Urothelium cell line (cell line): ENCODE results near the gene DIAPH3.

Experiments
- DNase-seq: peaks from one replicate; pipeline ENCODE4 v3.0.0; 2011; ENCODE audit warnings: low spot score, mixed read lengths
- FAIRE-seq: peaks from 2 replicates; lab custom pipeline; 2011; peaks lifted over from hg19 to GRCh38; lab: Jason Lieb, UNC

The DIAPH3 gene

DNA sequence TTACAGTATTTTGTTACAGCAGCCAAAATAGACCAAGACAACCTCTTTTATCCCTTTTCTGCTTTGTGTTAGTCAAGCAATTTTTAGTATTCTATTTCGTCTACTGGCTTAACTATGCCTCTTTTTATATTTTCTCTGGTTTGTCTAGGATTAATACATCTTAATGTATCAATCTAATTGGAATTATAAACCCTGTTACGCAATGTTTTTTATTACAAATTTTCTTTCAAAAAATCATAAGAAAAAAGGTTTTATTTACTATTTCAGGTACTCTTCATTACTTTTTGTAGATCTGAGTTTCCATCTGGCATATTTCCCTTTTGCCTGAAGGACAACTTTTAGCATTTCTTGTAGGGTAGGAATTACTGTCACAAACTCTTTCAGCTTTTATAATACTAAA lies 275.3 kb downstream of the DIAPH3 start:
- DNase-seq (no peak), FAIRE-seq (no peak)

DNA sequence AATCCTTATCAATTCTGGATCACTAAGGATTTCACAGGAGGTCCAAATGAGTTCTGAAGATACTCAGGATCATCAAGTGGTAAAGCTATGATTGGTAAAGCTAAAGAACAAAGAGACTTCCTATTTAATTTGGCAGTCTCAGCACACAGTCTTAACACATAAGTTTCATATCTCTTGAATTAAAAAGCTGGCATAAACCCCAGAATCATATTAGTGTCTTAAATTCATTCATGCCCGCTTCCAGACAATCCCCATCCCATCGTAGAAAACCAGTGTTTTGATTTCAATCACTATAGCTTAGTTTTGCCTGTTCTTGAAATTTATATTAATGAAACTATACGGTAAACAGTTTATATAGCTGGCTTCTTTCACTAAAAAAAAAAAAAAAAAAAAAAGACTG lies 278.7 kb downstream of the DIAPH3 start:
- DNase-seq (no peak), FAIRE-seq (no peak)

DNA sequence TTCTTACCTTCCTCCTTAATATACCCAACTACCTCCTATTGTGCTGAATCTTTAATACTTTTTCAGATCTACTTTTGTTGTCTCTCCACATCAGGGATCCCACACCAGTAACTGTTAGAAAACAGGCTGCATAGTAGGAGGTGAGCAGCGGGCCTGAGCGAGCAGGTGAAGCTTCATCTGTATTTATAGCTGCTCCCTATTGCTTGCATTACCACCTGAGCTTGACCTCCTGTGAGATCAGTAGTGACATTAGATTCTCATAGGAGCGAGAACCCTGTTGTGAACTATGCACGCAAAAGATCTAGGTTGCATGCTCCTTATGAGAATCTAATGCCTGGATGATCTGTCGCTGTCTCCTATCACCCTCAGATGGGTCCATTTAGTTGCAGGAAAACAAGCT lies 279.8 kb downstream of the DIAPH3 start:
- no peak for FAIRE-seq

DNA sequence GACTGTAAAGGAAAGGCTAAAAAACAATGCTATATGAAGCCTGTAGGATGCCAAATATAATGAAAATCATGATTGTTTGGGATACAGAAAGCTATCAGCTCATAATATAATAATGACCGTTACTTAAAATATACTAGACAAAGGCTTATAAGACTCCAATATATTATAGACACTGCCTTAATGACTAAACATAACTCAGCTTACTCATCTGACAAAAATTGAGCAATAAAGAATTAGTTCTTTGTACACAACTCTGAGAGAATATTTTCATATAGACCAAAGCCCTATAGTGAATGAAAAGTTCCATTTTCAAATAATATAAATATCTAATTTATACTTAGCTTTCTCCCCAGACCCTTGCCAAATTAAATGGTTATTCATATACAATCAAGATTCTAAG lies 283.3 kb downstream of the DIAPH3 start:
- FAIRE-seq (no peak), DNase-seq (no peak)

More for the DNA sequence above, 279.8 kb downstream of the DIAPH3 start:
- no peak for DNase-seq

DNA sequence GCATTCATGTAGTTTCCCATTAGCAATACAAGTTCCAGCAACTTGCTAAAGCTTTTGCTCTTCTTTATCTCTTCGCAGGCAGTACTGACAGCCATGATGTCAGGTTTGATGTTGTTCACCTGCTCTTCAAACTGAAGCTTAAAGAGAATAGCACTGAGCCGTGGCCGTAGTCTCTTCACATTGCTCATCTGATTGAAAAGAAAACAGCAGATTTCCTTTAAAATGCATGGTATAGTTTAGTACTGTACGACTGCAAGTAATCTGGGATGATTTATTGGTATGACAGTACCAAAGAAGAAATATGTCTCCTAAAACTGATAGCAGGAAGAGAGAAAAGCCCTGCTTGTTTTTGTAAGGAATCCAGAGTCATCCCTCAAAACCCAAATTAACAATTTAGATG lies 284.4 kb downstream of the DIAPH3 start:
- DNase-seq: no peak
- no peak for FAIRE-seq

DNA sequence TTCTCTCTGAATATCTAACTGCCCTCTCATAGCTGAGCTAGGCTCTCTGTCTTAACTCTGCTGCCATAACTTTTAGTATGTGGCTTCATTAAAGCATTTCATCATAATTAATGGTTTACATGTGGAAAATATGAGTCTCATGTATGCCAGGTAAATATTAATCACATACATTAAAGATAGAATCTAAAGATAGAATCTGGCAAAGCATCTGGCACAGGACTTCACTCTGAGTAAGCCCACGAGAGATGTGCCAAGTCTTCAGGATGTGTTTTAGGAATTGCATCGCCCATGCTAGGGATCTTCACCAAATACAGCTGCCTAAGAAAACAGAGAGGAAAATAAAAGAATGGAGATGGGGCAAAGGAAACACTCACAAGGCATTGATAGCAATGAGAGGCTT lies 285.8 kb downstream of the DIAPH3 start:
- DNase-seq (no peak), FAIRE-seq (no peak)

DNA sequence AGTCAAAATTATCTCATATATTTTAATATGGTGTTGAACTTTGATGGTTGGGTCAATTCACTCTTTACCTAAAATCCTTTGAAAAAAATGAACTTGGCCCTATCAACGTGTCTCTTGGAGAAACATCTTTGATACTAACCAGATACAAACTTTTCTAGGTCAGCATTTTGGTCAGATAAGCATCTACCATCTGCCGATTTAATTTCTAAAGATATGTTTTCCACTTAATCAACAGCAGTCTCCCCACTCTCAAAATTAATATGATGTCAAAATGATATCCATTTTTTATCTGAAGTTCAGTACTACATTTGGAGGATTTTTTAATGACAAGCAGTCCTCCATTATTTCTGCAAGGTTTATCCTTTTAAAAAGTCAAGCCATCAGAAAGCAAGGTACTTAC lies 288.8 kb downstream of the DIAPH3 start:
- DNase-seq (no peak), FAIRE-seq (no peak)

DNA sequence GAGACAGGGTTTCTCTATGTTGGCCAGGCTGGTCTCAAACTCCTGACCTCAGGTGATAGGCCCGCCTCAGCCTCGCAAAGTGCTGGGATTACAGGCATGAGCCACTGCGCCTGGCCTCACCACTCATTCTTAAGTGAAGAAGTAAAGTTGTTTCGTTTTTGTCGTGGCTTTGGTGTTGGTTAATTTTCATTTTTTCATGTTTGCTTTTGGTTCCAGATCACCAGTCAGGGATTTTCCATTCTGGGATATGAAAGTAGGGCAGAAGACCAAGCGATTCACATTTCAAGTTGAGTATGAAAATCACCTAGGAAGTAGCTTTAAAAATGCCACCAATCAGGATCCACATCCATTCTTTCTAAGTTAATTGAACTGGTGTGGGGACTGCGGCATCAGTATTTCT lies 289.9 kb downstream of the DIAPH3 start:
- DNase-seq (no peak), FAIRE-seq (no peak)

DNA sequence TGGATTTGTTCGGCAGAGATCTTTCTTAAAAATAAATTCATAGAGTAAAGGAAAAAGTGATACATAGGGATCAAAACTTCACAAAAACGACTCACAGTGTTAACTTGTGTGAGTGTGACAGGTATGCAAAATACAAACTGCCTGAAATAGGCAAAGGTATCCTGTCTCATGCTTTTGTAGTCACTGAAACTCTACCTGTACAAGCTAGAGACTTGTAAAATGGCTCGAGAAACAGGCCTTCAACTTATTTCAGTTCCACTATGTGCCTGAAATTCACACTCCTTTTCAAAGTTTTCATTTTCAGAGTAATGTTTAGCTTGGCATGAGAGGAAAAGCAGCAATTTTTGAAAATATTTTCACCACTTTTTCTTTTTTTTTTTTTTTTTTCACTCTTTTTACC lies 290.4 kb downstream of the DIAPH3 start:
- FAIRE-seq: no peak
- no peak for DNase-seq

DNA sequence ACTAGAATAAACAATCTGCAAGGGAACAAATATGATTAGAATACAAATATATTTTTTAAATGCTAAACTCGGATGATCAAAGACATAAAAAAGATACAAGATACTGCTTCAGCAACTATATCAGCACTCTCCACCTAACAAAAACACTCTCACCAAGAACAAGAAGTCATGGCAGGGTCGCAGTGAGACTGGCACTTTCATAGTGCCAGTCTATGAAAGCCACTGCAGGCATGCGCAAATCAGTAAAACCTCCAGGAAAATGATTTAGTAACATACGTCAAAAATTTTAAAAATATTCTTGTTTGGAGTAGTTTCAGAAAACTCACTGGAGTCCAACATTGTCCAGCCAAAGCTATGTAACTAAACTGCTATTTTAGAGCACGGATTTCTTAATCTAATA lies 295.9 kb downstream of the DIAPH3 start:
- DNase-seq: no peak
- FAIRE-seq: no peak

DNA sequence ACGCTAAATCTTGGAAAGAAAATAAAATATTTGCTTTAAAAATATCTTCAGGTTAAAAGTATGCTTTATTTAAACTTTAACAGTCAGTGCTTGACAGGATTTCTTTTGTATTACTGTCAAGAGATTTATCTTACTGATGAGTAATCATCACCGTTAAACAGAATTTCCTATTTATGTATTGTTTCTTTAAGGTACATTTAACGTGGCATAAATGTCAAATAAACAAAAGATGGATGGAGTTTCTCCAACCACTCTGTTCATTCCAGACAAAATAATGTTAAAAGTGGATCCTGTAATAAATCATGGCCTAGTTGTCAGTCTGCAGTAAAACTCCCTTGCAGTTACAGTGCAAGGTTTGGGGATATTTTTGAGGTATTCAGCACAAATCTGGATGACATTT lies 298.3 kb downstream of the DIAPH3 start:
- no peak for DNase-seq
- no peak for FAIRE-seq

DNA sequence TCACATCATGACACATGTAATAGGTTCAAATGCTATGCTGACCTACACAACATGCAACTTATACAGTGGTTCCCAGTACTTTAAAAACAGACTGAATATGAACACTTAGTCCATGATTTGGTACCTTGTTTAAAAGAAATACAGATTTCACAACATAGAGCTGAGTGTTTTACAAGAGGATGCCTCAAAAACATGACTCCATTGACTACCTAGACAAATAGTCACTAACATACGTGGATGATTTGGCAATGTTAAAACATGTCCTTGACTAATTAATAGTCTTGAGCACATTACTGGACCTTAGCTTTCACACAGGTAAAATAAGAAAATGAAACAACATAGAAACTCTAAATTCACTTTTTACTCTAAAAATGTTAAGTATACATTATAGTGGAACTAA lies 300.1 kb downstream of the DIAPH3 start:
- no peak for FAIRE-seq

DNA sequence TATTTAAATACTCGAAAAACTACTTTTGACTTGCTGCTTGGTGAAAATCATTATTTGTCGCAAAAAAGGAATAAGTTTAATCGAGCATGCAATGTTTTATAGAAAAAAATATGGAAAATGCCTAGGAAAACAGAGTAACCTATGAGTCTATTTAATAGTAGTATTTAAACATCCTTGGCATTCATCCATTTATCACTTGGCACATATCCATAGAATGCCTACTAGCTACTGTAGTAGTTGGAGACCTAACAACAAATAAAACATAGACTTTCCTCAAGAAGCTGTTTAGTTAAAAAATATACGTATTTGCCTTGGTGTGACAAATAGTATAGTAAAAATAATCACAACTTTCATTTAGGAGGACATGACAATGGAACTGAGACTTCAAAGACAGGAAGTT lies 302.1 kb downstream of the DIAPH3 start:
- FAIRE-seq (no peak), DNase-seq (no peak)

More for the DNA sequence above, 300.1 kb downstream of the DIAPH3 start:
- no peak for DNase-seq

DNA sequence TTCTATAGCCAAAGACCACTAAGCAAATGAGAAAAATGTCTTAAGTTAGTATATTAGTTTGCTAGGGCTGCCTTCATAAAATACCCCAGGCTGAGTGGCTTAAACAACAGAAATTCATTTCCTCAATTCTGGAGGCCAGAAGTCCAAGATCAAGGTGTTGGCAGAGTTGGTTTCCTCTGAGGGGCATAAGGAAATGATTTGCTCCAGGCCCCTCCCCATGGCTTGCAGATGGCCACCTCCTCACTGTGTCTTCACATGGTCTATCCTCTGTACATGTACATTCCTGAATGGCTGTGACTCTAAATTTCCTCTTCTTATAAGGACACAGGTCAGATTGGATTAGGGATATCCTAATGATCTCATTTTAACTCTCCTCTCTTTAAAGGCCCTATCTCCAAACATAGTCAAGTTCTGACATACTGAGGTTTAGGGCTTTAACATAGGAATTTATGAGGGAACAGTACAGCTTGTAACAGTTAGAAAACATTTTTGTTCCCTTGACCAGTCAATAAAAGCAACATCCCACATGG lies 307.4 kb downstream of the DIAPH3 start:
- DNase-seq (no peak), FAIRE-seq (no peak)

DNA sequence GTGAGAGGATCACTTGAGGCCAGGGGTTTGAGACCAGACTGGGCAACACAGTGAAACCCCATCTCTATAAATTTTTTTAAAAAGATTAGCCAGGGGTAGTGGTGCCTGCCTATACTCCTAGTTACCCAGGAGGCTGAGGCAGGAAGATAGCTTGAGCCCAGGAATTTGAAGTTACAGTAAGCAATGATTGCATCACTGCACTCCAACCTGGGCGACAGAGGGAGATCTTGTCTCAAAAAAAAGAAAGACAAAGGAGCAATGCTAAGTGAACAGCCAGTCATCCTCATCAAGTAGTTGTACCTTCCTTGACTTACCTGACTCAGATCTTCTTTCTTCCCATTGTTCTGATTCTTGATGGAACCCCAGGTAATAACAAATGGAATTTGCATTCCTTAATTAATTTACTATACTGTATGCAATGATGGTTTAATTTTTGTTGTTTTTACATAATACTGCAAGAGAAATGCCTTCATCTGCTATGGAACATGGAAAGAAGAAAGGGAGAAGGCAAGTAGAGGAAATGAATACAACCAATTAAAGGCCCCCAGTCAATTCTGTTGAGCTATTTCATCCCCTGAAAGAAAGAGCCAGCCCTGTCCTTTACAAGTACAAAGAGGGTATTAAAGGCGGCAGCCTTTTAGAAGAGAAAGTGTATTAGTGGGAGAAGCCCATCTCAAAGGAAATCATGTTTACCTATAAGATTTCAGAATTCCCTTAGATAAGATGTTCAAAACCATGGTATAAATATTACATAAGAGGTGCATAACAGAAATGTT lies 316.7 kb downstream of the DIAPH3 start:
- no peak for FAIRE-seq
- DNase-seq: no peak

DNA sequence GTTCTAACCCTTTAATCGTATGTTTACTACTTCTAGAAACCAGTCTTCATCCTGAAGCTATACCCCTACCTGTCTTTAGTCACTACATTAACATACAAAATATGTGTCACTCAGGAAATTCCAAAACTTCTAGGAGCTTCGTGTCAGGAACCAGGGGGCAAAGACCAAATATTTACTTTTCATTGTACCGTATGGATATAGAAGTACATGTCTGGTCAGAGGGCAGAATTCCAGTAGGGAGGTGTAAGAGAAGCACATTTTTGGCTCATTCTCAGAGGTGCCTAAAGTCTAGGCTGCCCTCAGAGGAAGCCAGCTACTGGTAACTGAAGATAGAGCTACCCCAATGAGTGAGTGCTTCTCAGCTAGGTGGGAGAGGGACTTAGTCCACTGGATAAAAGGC lies 320.7 kb downstream of the DIAPH3 start:
- no peak for FAIRE-seq

DNA sequence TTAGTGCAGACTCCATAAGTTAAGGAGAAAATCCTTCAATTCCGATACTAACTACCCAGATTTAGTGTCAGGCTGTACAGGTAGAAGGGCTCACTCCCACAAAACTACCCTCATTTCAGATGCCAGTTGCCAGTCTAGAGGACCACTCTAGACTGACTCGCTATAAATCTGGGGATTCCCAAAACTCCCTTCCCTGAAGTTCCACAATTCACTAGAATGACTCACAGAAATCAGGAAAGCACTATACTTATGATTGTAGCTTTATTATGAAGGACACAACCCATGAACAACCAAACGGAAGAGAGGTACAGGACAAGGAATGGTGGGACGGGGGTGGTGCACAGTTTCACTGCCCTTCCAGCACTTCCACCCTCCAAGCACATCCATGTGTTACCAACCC lies 321.2 kb downstream of the DIAPH3 start:
- no peak for FAIRE-seq
- no peak for DNase-seq

More for the DNA sequence above, 320.7 kb downstream of the DIAPH3 start:
- DNase-seq: no peak

DNA sequence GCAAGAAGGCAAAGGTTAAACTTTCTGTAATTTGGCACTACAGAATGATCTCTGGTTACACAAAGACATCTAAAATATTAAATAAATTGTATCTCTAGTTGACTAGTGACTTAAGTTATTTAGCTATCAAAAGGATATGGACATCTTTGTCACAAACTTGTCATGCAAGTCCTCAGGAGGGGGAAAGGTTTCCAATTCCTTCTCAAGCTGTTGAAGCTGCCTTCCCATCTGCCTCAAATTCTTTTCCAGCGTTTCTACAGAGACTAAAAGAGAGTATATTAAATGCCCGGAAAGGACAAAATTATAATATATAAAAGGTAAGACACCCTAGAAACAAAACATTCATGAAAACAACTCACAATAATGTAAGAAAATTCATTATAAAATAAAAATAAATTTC lies 324.5 kb downstream of the DIAPH3 start:
- FAIRE-seq (no peak), DNase-seq (no peak)

DNA sequence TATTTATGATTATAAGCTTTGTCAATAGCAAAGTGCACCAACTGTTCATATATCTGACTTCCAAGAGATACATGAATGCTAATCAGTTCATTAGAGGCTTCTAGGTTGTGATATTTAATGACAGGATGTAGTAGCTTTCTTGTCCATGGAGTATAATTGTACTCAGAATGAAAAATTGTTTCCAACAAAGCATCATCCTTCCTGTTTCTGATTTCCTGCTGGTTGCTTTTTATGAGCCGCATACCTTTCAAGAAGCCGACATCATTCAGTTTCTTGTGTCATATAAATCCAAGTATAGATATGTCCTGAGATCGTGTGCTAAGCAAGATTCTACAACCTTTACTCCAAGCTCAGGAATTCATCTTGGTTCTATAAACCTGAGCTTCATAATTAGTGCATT lies 326.6 kb downstream of the DIAPH3 start:
- FAIRE-seq: no peak
- no peak for DNase-seq

DNA sequence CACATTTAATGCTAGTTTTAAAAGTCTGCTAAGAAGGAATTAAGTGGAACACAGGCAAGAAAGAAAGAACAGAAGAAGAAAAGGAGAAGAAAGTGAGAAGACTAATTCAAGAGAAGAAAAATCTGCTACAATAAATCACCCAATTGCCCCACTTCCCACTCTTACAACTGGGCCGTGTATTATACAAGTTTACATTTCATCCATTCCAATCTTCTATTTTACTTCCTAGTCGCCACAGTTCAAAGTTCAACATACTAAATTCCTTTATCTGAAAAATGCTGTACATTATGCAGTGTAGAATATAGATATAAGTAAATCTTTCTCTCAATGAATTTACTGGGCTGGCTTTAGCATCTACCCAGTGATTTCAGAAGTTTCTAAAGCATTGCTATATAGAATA lies 328.2 kb downstream of the DIAPH3 start:
- no peak for FAIRE-seq
- no peak for DNase-seq

DNA sequence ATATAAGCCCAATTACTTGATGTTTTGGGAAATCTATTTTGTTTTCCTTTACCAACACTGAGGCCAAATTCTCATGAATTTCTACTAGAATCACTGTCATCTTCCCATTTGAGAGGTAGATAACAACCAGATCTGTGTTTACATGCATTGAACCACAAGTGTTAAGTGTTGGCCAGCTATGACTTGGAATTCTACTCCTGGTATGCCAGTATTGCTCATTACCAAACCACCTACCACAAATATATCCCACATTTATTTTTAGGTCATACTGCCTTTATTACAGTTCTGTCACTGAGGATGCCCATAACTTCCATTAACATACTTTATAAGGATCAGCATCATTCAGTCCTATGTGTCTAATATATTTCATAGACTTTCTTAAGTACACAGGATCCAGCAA lies 328.9 kb downstream of the DIAPH3 start:
- DNase-seq (no peak), FAIRE-seq (no peak)

DNA sequence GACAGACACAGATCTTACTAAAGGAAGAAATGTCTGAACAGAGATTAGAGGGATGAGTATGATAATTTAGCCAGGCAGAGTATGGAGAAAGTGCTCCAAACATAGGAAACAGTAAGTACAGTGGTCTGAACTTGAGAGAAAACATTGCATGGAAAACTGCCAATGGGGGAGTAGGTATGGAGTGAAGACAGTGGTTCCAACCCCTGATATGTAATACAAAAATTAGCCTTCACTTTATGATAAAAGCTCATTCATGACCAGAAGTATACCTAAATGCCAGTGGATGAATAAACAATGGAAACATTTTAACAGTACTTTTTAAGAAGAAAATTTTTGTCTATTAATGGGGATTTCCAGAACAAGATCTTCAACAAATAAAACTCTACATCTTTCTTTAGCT lies 334.0 kb downstream of the DIAPH3 start:
- no peak for FAIRE-seq
- DNase-seq: no peak

DNA sequence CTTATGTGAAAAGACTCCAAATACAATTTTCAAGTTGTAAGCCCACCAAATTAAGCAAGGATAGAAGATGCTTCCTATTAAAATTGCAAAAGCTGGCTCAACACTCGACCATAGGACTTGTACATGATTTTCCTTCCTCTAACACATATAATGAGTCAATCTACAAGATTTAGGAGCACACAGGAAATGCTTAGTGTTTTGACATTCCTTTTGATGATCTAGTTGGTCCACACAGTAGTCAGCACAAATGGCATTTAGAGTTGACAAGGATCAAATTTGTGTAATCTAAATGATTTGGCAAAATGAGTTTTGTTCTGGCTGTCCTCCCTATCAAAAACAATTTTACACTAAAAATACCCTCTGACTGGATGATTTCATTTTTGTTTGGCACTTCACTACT lies 340.2 kb downstream of the DIAPH3 start:
- FAIRE-seq (no peak), DNase-seq (peak; percentile 5)
